HepG2 (cell line): ENCODE results near the gene DDX23. TPM values are rescaled to one million over a fixed set of nuclear protein-coding genes. Genes with fewer than 3 reads are reported as not detected.

Source experiments
- ATF7 ChIP-seq, 2 experiments: fragments of 450-650 bp in 1 of 2; sonication (generic) in 1 of 2; formaldehyde crosslinking in 1 of 2; IDR thresholded peaks; 2 replicates each; pipeline versions ENCODE4 v1.4.0 to v1.6.1; 2016 to 2020; ENCODE audit warnings: antibody characterized with exemption in 1 of 2, mild to moderate bottlenecking in 1 of 2, missing genetic modification reagents in 1 of 2
- CBFB ChIP-seq: sonication (generic); formaldehyde crosslinking; IDR thresholded peaks from 2 replicates; pipeline ENCODE4 v1.4.0; 2020; ENCODE audit warnings: missing genetic modification reagents
- FOXK2 ChIP-seq: fragments of 450-650 bp; IDR thresholded peaks from 2 replicates; pipeline ENCODE4 v1.6.1; 2016
- JDP2 ChIP-seq: sonication (generic); formaldehyde crosslinking; IDR thresholded peaks from 2 replicates; pipeline ENCODE4 v1.8.1; 2022; ENCODE audit warnings: missing genetic modification reagents, borderline replicate concordance
- MLLT10 ChIP-seq: sonication (generic); formaldehyde crosslinking; IDR thresholded peaks from 2 replicates; pipeline ENCODE4 v1.4.0; 2020; ENCODE audit warnings: missing genetic modification reagents
- NONO ChIP-seq, 2 experiments: fragments of 450-650 bp in 1 of 2; sonication (generic) in 1 of 2; formaldehyde crosslinking in 1 of 2; IDR thresholded peaks in 1 of 2; conservative IDR thresholded peaks in 1 of 2; 2 replicates each; pipeline versions ENCODE4 v1.6.1 to v1.8.0; 2017 to 2022; ENCODE audit warnings: mild to moderate bottlenecking in 1 of 2, missing genetic modification reagents in 1 of 2, moderate library complexity in 1 of 2
- NR1H2 ChIP-seq: sonication (generic); formaldehyde crosslinking; IDR thresholded peaks from 2 replicates; pipeline ENCODE4 v1.8.1; 2022; ENCODE audit warnings: low read depth, missing genetic modification reagents, borderline replicate concordance
- PHB2 ChIP-seq: fragments of 450-650 bp; IDR thresholded peaks from 2 replicates; pipeline ENCODE4 v1.6.1; 2018; ENCODE audit not compliant: partially characterized antibody
- PHF21A ChIP-seq: sonication (generic); formaldehyde crosslinking; IDR thresholded peaks from 2 replicates; pipeline ENCODE4 v1.5.0; 2020; ENCODE audit warnings: mild to moderate bottlenecking, missing genetic modification reagents
- PRMT3 ChIP-seq: sonication (generic); formaldehyde crosslinking; IDR thresholded peaks from 2 replicates; pipeline ENCODE4 v1.8.1; 2022; ENCODE audit warnings: low read depth, mild to moderate bottlenecking, moderate library complexity, missing genetic modification reagents, borderline replicate concordance
- SRF ChIP-seq: IDR thresholded peaks from 2 replicates; pipeline ENCODE4 v1.6.1; 2011; ENCODE audit warnings: mild to moderate bottlenecking, low read depth, low read length, moderate library complexity
- UBTF ChIP-seq: sonication (generic); formaldehyde crosslinking; IDR thresholded peaks from 2 replicates; pipeline ENCODE4 v1.4.0; 2020; ENCODE audit warnings: mild to moderate bottlenecking, missing genetic modification reagents
- YEATS2 ChIP-seq: sonication (generic); formaldehyde crosslinking; IDR thresholded peaks from 2 replicates; pipeline ENCODE4 v1.4.0; 2020; ENCODE audit warnings: missing genetic modification reagents, borderline replicate concordance
- ZBTB10 ChIP-seq: sonication (generic); formaldehyde crosslinking; IDR thresholded peaks from 2 replicates; pipeline ENCODE4 v1.4.0; 2020; ENCODE audit warnings: missing genetic modification reagents, borderline replicate concordance
- ZFYVE20 ChIP-seq: sonication (generic); formaldehyde crosslinking; IDR thresholded peaks from 2 replicates; pipeline ENCODE4 v1.8.0; 2023; ENCODE audit warnings: low read depth, mild to moderate bottlenecking, moderate library complexity, missing genetic modification reagents, borderline replicate concordance
- ZNF343 ChIP-seq: sonication (generic); formaldehyde crosslinking; IDR thresholded peaks from 2 replicates; pipeline ENCODE4 v1.4.0; 2020; ENCODE audit warnings: mild to moderate bottlenecking, missing genetic modification reagents
- ZNF468 ChIP-seq: sonication (generic); formaldehyde crosslinking; IDR thresholded peaks from 2 replicates; pipeline ENCODE4 v1.8.0; 2022; ENCODE audit warnings: mild to moderate bottlenecking, moderate library complexity, missing genetic modification reagents
- ZNF691 ChIP-seq: sonication (generic); formaldehyde crosslinking; IDR thresholded peaks from 2 replicates; pipeline ENCODE4 v1.4.0; 2020; ENCODE audit warnings: missing genetic modification reagents, low read depth, mild to moderate bottlenecking, borderline replicate concordance
- polyA plus RNA-seq, 8 experiments: library from polyadenylated mRNA; depleted of rRNA in 3 of 8; stranded (reverse) in 7 of 8; unstranded in 1 of 8; fragments of >200 nt; fragmentation: Illumina TruSeq in 4 of 8; extraction: Trizol in 4 of 8; gene quantifications; 2 replicates each; pipeline versions ENCODE4 v1.2.1 to v1.2.3, GENCODE V29; 2011 to 2016; ENCODE audit warnings: low read depth in 4 of 8, missing spikeins in 1 of 8, mixed read lengths in 1 of 8; ENCODE audit not compliant: insufficient read depth in 1 of 8
- total RNA-seq, 5 experiments: library from RNA; depleted of rRNA; stranded (reverse); fragments of >200 nt; fragmentation: Illumina TruSeq; extraction: Trizol; gene quantifications; 2 replicates each; pipeline ENCODE4 v1.2.3, GENCODE V29; 2016; ENCODE audit warnings: low read depth in 1 of 5

DDX23 gene
- total and polyA plus RNA-seq, 2 of the 13 experiments (the other 11 are each of a cell fraction or from before 2014, with no cell fraction given), result 35.7 to 90.0 TPM

GRCh38 chr12:48851883-48852733 is at the start of gene DDX23 (continued):
- no peak for TF ChIP-seq NONO (IDR thresholded peaks at IDR 0.05)
- peak; percentile 87 for TF ChIP-seq NONO (CRISPR knock-in tag; conservative IDR thresholded peaks at IDR 0.05)
- 0 out of 2 replicates have a peak, but pooled peaks have one; percentile 51 for TF ChIP-seq CBFB
- peak; percentile 54; the same call in 1 of the 2 replicates for TF ChIP-seq YEATS2
- TF ChIP-seq FOXK2, result no peak
- no peak for TF ChIP-seq PRMT3 (CRISPR knock-in tag)
- TF ChIP-seq ZNF468 (CRISPR knock-in tag), result no peak
- peak; percentile 56; the same call in 1 of the 2 replicates for TF ChIP-seq PHF21A (CRISPR knock-in tag)
- TF ChIP-seq ZFYVE20 (CRISPR knock-in tag), result no peak
- TF ChIP-seq ATF7 (IDR thresholded peaks at IDR 0.05), result no peak
- TF ChIP-seq ATF7 (CRISPR knock-in tag; IDR thresholded peaks at IDR 0.05), result no peak
- TF ChIP-seq ZNF343 (CRISPR knock-in tag), result peak; percentile 61; the same call in 1 of the 2 replicates
- TF ChIP-seq NR1H2 (CRISPR knock-in tag), result no peak
- TF ChIP-seq UBTF, result peak; percentile 67; the same call in 1 of the 2 replicates
- no peak; the same call in 1 of the 2 replicates for TF ChIP-seq ZBTB10
- TF ChIP-seq PHB2, result no peak
- no peak for TF ChIP-seq ZNF691 (CRISPR knock-in tag)
- TF ChIP-seq SRF, result 0 out of 2 replicates have a peak, but pooled peaks have one; percentile 38
- TF ChIP-seq JDP2, result no peak
- TF ChIP-seq MLLT10 (CRISPR knock-in tag), result no peak
